CD4-positive, alpha-beta T cell (primary cell): ENCODE results near the gene MAGEA12. TPM values are rescaled to one million over a fixed set of nuclear protein-coding genes. Genes with fewer than 3 reads are reported as not detected.
"Not testable (repeated sequence)": the region's sequence is repeated elsewhere in the genome, so short reads cannot be mapped to it uniquely, and the experiment has no call there.

ENCODE experiments used
- ATAC-seq: fragments of 200-7000 bp; cut with Tn5 transposase; one replicate; pipeline ENCODE4 v1.10.0; 2022; ENCODE audit warnings: mild to moderate bottlenecking; ENCODE audit not compliant: poor library complexity
- CTCF ChIA-PET: fragments of 350-600 bp; sonication (Branson Sonifier 250); formaldehyde crosslinking; loops from one replicate; lab custom pipeline; 2021; ENCODE audit warnings: antibody characterized with exemption, inconsistent platforms; lab: Charles Lee
- POLR2A ChIA-PET: fragments of 350-600 bp; sonication (Branson Sonifier 250); formaldehyde crosslinking; loops from one replicate; lab custom pipeline; 2021; ENCODE audit warnings: antibody characterized with exemption, inconsistent platforms; lab: Charles Lee
- DNase-seq, 14 experiments: peaks; one replicate each; pipeline ENCODE4 v3.0.0-alpha.2; 2013 to 2020; ENCODE audit warnings: mixed read lengths in 2 of 14
- H3K27ac ChIP-seq, 2 donors: one replicate each; pipeline versions ENCODE4 v1.5.1 to v1.7.0; 2013; ENCODE audit warnings: low read length in 2 of 2, low read depth in 1 of 2, mild to moderate bottlenecking in 1 of 2
- H3K27me3 ChIP-seq, 2 experiments: 1 replicate in 1 of 2; 2 replicates in 1 of 2; pipeline versions ENCODE4 v1.6.1 to v1.7.0; 2013; ENCODE audit warnings: low read length in 2 of 2, control low read depth in 1 of 2, mild to moderate bottlenecking in 1 of 2, moderate library complexity in 1 of 2; ENCODE audit not compliant: insufficient read depth in 2 of 2, control insufficient read depth in 1 of 2
- H3K36me3 ChIP-seq: one replicate; pipeline ENCODE4 v1.6.1; 2013; ENCODE audit warnings: low read length, control low read depth; ENCODE audit not compliant: insufficient read depth
- H3K4me1 ChIP-seq: one replicate; pipeline ENCODE4 v1.6.1; 2013; ENCODE audit warnings: low read length, control low read depth; ENCODE audit not compliant: insufficient read depth
- H3K4me3 ChIP-seq: one replicate; pipeline ENCODE4 v1.5.1; 2013; ENCODE audit warnings: mild to moderate bottlenecking, low read length, moderate library complexity
- H3K9me3 ChIP-seq, 2 experiments: 1 replicate in 1 of 2; 2 replicates in 1 of 2; pipeline versions ENCODE4 v1.6.1 to v1.7.0; 2013; ENCODE audit warnings: low read length in 2 of 2, mild to moderate bottlenecking in 2 of 2, control low read depth in 1 of 2, moderate library complexity in 1 of 2; ENCODE audit not compliant: control insufficient read depth in 1 of 2, insufficient read depth in 1 of 2
- H3K27ac Mint-ChIP-seq: one replicate; pipeline ENCODE4 v1.8.0; 2020; ENCODE audit warnings: mixed read lengths
- H3K27me3 Mint-ChIP-seq: one replicate; pipeline ENCODE4 v1.8.0; 2021; ENCODE audit warnings: mixed read lengths
- H3K36me3 Mint-ChIP-seq: one replicate; pipeline ENCODE4 v1.8.0; 2021; ENCODE audit warnings: low read depth, mixed read lengths
- H3K4me1 Mint-ChIP-seq: one replicate; pipeline ENCODE4 v1.8.0; 2021; ENCODE audit warnings: low read depth, mixed read lengths
- H3K4me3 Mint-ChIP-seq: one replicate; pipeline ENCODE4 v1.8.0; 2020; ENCODE audit warnings: mild to moderate bottlenecking, mixed read lengths
- H3K9me3 Mint-ChIP-seq: one replicate; pipeline ENCODE4 v1.8.0; 2020; ENCODE audit warnings: mixed read lengths
- intact Hi-C, 2 experiments: fragments of 100-400 bp; cut with DNase I in 1 of 2; cut with micrococcal nuclease in 1 of 2; formaldehyde crosslinking; loops; one replicate each; pipeline versions ENCODE4 v1.15.1 to v1.9.0; 2023 to 2025; cut with DNase I, micrococcal nuclease
- total RNA-seq, 174 experiments: library from RNA in 2 of 174; stranded (reverse) in 2 of 174; gene quantifications; one replicate each; pipeline ENCODE4 v1.2.3 and lab custom pipeline; 2021 to 2026
- TF ChIP-seq, protein P1 (sequence below): fragments of 200-600 bp; IDR thresholded peaks from one replicate; pipeline ENCODE4 v1.8.0; 2022; ENCODE audit warnings: antibody characterized with exemption, mild to moderate bottlenecking

MAGEA12 gene
- total RNA-seq, 2 experiments from 2014 or later: not detected

DNA sequence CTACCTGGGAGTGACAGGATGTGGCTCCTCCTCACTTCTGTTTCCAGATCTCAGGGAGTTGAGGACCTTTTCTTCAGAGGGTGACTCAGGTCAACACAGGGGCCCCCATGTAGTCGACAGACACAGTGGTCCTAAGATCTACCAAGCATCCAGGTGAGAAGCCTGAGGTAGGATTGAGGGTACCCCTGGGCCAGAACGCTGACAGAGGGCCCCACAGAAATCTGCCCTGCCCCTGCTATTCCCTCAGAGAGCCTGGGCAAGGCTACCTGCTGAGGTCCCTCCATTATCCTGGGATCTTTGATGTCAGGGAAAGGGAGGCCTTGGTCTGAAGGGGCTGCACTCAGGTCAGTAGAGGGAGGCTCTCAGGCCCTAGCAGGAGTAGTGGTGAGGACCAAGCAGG is 1.5 kb downstream of the MAGEA12 start:
- no peaks in the 10 kb centered on the region for H3K27me3 Mint-ChIP-seq
- ATAC-seq (no peak), DNase-seq (no peak)
- Histone ChIP-seq H3K9me3 (no peaks in the 10 kb centered on the region), H3K4me3 (no peak overlapping the region), H3K4me1 (no peaks in the 10 kb centered on the region), H3K27ac (no peak overlapping the region), H3K27me3 (no peaks in the 10 kb centered on the region), H3K36me3 (no peaks in the 10 kb centered on the region)
- intact Hi-C loops: no loop called here
- ChIA-PET POLR2A (no interaction called here), CTCF (no interaction called here)
- no peaks in the 10 kb centered on the region for H3K9me3 Mint-ChIP-seq
- no peak overlapping the region for H3K4me3 Mint-ChIP-seq
- H3K27ac Mint-ChIP-seq: no peak overlapping the region
- TF ChIP-seq, protein P1, sequence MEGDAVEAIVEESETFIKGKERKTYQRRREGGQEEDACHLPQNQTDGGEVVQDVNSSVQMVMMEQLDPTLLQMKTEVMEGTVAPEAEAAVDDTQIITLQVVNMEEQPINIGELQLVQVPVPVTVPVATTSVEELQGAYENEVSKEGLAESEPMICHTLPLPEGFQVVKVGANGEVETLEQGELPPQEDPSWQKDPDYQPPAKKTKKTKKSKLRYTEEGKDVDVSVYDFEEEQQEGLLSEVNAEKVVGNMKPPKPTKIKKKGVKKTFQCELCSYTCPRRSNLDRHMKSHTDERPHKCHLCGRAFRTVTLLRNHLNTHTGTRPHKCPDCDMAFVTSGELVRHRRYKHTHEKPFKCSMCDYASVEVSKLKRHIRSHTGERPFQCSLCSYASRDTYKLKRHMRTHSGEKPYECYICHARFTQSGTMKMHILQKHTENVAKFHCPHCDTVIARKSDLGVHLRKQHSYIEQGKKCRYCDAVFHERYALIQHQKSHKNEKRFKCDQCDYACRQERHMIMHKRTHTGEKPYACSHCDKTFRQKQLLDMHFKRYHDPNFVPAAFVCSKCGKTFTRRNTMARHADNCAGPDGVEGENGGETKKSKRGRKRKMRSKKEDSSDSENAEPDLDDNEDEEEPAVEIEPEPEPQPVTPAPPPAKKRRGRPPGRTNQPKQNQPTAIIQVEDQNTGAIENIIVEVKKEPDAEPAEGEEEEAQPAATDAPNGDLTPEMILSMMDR: no peak
- no peaks in the 10 kb centered on the region for H3K4me1 Mint-ChIP-seq
- no peaks in the 10 kb centered on the region for H3K36me3 Mint-ChIP-seq

DNA sequence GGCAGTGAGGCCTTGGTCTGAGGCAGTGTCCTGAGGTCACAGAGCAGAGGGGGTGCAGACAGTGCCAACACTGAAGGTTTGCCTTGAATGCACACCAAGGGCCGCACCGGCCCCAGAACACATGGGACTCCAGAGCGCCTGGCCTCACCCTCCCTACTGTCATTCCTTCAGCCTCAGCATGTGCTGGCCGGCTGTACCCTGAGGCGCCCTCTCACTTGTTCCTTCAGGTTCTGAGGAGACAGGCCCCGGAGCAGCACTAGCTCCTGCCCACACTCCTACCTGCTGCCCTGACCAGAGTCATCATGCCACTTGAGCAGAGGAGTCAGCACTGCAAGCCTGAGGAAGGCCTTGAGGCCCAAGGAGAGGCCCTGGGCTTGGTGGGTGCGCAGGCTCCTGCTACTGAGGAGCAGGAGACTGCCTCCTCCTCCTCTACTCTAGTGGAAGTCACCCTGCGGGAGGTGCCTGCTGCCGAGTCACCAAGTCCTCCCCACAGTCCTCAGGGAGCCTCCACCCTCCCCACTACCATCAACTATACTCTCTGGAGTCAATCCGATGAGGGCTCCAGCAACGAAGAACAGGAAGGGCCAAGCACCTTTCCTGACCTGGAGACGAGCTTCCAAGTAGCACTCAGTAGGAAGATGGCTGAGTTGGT is 2.4 kb downstream of the MAGEA12 start:
- ATAC-seq: no peak
- no peaks in the 10 kb centered on the region for H3K4me1 ChIP-seq
- no peaks in the 10 kb centered on the region for H3K36me3 ChIP-seq
- Mint-ChIP-seq H3K4me1 (no peaks in the 10 kb centered on the region), H3K9me3 (no peaks in the 10 kb centered on the region), H3K27ac (no peak overlapping the region), H3K27me3 (no peaks in the 10 kb centered on the region), H3K36me3 (no peaks in the 10 kb centered on the region), H3K4me3 (no peak overlapping the region)
- ChIA-PET CTCF (no interaction called here), POLR2A (no interaction called here)
- intact Hi-C loops: no loop called here
- TF ChIP-seq, protein P1: no peak
- no peaks in the 10 kb centered on the region for H3K27me3 ChIP-seq
- no peak for DNase-seq
- H3K27ac ChIP-seq: no peak overlapping the region
- H3K4me3 ChIP-seq: no peak overlapping the region
- no peaks in the 10 kb centered on the region for H3K9me3 ChIP-seq

DNA sequence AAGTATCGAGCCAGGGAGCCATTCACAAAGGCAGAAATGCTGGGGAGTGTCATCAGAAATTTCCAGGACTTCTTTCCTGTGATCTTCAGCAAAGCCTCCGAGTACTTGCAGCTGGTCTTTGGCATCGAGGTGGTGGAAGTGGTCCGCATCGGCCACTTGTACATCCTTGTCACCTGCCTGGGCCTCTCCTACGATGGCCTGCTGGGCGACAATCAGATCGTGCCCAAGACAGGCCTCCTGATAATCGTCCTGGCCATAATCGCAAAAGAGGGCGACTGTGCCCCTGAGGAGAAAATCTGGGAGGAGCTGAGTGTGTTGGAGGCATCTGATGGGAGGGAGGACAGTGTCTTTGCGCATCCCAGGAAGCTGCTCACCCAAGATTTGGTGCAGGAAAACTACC is 3.0 kb downstream of the MAGEA12 start:
- H3K9me3 ChIP-seq, H3K4me3 Mint-ChIP-seq, CTCF ChIA-PET, H3K4me3 ChIP-seq, H3K36me3 Mint-ChIP-seq, intact Hi-C loops, H3K27me3 ChIP-seq, H3K27me3 Mint-ChIP-seq, H3K36me3 ChIP-seq, H3K27ac ChIP-seq, ATAC-seq, H3K4me1 Mint-ChIP-seq, POLR2A ChIA-PET, DNase-seq, H3K4me1 ChIP-seq, H3K9me3 Mint-ChIP-seq, H3K27ac Mint-ChIP-seq: not testable (repeated sequence)

DNA sequence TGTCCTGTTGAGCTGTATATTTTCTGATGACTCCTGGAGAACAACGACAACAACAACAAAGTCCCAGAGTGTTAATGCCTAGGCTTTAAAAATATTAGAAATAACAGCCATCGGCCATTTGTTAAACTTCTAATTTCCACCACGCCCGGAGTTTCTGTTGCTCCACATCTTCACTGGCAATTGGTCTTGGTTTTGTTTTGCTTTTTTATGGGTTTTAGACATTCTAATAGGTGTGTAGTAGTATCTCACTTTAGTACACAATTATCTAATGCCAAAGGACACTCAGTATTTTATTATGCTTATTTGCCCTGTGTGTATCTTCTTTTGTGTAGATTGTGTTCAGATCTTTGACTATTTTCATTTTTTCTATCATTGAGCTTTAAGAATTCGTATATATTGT is 5.0 kb downstream of the MAGEA12 start:
- ChIA-PET POLR2A (no interaction called here), CTCF (no interaction called here)
- Mint-ChIP-seq H3K27me3 (no peaks in the 10 kb centered on the region), H3K9me3 (no peaks in the 10 kb centered on the region), H3K4me3 (no peak overlapping the region), H3K27ac (no peak overlapping the region), H3K4me1 (no peaks in the 10 kb centered on the region), H3K36me3 (no peaks in the 10 kb centered on the region)
- Histone ChIP-seq H3K36me3 (no peaks in the 10 kb centered on the region), H3K27ac (no peak overlapping the region), H3K27me3 (no peaks in the 10 kb centered on the region), H3K4me3 (no peak overlapping the region), H3K9me3 (no peaks in the 10 kb centered on the region), H3K4me1 (no peaks in the 10 kb centered on the region)
- ATAC-seq (no peak), DNase-seq (no peak)
- intact Hi-C loops: no loop called here
- TF ChIP-seq, protein P1: no peak

DNA sequence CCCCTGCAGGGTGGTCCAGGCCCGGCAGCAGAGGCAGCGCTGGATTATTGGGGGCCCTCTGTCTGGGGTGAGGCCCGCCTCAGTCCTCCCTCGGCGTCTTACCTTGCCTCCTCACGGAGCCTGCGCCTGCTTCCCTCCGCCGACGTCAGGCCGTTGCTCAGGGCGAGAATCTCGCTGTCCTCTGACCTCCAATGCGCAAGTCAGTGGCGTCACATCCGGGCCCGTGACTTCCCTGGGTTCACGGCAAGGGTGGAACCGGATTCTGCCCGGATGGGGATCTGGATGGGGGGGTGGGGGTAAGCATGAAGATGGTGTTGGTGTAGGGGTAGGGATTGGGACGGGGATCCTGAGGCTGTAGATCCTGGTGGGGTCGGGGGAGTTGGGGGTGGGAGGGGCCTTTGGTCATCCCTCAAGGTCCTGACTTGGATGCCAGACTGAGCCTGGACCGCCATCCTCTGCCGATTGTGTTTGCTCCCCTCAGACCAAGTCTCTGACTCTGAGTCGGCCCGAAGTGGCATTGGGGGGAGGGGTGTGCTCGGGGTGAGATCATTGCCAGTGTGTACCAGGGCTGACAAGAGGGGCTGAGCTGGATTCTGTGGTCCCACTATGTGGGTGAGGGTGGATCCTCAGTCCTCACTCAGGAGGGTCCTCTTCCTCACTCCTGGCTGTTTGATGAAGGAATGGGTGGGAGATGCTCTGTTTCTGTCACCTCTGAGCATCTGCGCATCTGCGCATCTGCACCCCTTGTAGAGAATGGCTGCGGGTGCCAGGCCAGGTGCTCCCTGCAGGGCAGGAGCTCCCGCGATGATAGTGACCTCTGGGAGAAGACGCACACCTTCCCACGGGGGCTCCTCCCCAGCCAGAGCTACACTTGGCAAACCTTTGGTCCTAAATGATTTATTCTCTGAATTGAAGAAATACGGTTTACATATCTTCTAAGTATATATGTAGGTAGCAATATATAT is 20.4 kb downstream of the MAGEA12 start, which contains the start of gene MAGEA2:
Gene MAGEA2 (minus strand): TSS at position 157 of the 965 bp plus-strand sequence. CDS start 2,479 bp downstream, outside the sequence.
- H3K9me3 Mint-ChIP-seq, H3K4me1 ChIP-seq, H3K27ac Mint-ChIP-seq, H3K4me1 Mint-ChIP-seq, H3K4me3 ChIP-seq, H3K9me3 ChIP-seq, CTCF ChIA-PET, ATAC-seq, H3K27me3 Mint-ChIP-seq, H3K36me3 Mint-ChIP-seq, DNase-seq, H3K27me3 ChIP-seq, H3K36me3 ChIP-seq, H3K4me3 Mint-ChIP-seq, POLR2A ChIA-PET, intact Hi-C loops, H3K27ac ChIP-seq: not testable (repeated sequence)
